GM18519 (cell line): Measurements from ENCODE around the gene FOXP2.
"Not testable (repeated sequence)": the region's sequence is repeated elsewhere in the genome, so short reads cannot be mapped to it uniquely, and the experiment has no call there.

Source experiments
- ATAC-seq: cut with Tn5 transposase; IDR thresholded peaks from one replicate; pipeline ENCODE4 v1.9.1; 2021; ENCODE audit warnings: mild to moderate bottlenecking, moderate library complexity; ENCODE audit not compliant: unreplicated experiment, low FRiP score

Gene FOXP2

DNA sequence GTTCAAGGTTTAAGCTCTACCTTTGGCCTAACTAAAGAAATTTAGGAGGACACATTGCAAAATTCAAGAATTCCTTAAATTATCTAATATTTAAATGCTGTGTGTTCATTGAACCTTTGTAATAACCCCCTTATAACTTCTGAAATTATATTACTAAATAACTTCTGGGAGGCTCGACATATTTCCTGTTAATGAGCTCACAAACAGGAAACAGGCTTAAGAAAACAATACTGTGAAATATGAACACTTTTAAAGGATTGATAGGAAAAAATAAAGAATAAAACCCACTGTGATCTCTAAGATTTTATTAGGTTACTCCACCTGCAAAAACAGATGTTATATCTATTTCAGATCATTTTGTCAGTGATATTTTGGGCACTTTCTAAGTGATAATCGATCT lies 74.1 kb downstream of the FOXP2 start:
- ATAC-seq: no peak

DNA sequence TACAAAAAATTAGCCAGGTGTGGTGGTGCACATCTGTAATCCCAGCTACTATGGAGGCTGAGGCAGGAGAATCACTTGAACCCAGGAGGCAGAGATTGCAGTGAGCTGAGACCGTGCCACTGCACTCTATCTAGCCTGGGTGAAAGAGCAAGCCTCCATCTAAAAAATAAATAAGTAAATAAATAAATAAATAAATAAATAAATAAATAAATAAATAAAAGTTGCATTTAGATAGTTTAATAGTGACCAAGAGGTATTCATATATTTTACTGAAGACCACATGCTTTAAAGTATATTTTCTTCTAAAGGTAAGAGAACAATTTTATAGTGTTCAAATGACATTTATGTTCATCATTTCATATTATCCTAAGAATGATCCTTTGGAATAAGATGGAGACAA lies 82.9 kb downstream of the FOXP2 start:
- not testable (repeated sequence) for ATAC-seq

DNA sequence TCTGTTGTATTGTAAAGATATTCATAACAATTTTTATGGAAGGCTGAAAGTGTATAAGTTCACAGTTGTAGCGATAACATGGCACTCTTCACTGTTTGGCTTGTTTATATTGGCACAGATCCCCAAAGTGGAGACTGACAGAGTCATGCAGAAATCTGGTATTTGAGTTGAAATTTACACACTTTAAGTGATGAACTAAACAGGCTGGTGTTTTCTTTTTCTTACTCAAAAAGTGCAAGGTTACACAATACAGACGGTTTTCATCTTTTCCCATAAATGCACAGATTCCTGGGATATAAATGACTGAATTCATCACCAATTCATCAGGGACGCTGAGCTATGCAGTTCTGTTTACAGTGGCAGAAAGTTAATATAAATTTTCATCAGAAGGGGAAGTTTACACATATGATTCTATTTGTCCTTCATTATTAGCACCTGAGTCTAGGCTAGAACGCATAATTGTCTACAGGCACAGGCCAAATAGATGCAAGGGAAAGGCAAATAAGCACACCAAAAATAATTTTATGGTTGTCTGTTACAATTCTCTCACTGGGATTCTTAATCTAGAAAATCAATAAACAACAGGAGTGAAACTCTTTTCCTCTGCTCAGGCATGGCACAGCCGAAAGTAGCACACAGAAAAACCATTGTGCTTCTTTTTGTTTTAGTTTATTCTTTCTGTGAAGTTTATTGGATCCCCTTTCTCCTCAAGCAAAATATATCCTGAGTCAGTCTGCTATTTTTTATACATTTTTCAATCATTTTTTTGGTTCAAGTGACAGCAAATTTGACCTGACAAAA lies 88.0 kb downstream of the FOXP2 start:
- no peak for ATAC-seq

DNA sequence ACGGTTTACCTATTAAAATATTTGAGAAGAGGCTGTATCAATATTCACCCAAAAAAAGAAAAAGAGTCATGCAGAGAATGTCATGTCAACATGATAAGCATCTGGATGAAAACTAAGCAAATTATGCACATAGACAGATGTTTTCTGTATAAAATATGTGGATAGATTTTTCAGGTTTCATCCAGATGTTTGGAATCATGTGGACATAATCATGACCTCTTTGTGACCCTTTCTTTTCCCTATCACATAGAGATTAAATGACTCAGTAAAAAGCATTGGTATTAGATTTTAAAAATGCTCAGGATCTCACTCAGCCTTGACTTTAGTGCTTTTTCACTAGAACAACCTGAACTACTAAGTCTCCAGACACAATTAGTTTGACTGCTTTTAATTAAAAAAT lies 90.0 kb downstream of the FOXP2 start:
- no peak for ATAC-seq

DNA sequence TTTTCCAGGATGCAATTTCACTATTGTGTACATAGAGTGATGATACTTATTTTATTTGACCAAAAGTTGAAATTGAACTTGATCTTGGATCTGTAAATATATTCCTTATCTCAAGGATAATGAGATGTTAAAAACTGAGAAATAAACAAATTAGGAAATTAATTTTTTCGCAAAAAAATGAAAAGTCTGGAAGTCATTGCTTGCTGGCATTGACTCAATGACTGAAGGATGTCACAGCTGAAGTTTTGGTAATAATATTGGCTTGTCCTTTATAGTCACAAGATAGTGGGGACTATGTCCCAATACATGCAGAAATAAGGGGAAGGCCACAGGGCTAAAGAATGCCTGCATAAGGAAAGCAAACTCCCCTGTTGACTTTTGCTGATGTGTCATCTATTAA lies 92.8 kb downstream of the FOXP2 start:
- no peak for ATAC-seq

DNA sequence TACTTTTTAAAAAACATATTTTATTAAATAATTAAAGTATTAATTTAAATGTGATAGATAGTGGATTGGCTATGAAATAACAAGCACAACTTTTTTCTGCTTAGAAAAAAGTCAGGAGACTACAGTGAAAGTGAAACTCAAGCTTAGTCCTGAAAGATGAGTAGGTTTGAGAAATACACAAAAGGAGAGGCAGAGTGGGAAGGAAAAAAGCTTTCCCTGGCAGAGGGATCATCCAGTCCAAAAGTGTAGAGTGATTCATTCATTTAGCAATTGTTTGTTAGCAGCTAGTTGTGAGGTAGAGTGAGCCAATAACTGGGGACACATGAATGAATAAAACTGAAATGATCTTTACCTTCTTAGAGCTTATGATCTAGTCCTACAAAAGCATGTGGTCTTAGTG lies 93.5 kb downstream of the FOXP2 start:
- ATAC-seq: no peak

- not testable (repeated sequence) for ATAC-seq
Observed at GRCh38 chr7:114510824-114511223, 96.2 kb downstream of the FOXP2 start.

DNA sequence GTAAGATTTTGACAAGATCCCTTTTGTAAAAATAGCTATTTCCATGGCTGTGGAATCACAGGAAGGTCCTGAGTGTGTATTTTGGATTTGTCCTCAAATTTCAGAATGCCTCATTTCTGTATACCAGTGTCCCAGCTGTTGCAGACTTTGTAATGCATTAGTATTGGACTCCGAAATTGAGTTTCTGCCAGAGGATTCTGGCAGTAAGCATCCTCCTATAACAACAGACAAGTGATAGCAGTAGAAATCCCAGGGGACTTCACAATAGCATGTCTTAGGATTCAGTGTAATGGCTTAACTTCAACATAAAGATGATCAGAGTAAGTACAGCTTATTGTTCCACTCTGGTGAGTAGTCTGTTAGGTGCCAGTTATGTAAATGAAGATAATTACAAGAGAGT lies 104.6 kb downstream of the FOXP2 start:
- ATAC-seq: no peak

DNA sequence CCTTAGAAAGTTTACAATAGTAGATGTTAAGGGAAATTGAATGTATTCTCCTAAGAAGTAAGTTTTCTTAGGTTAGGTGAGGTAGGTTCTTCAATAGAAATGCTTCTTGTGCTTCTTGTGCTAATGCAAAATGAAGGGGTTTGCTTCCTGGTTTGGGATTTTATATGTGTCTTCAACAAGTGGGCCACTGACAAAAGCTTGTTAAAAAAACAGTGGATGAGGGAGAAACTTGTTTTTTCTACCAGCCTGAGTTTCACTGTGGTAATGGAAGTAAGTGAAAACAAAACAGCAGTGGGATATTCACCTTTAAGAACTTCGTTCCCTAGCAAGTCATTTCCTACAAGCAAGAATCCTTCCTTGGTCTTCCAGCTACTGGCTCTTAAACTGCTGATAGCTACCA lies 107.5 kb downstream of the FOXP2 start:
- ATAC-seq: no peak

- no peak for ATAC-seq
Observed at GRCh38 chr7:114527589-114527988, 113.0 kb downstream of the FOXP2 start.

- ATAC-seq: no peak
Observed at GRCh38 chr7:114530057-114530611, 115.5 kb downstream of the FOXP2 start.

GRCh38 chr7:114531326-114531725 lies 116.7 kb downstream of the FOXP2 start:
- ATAC-seq: no peak

DNA sequence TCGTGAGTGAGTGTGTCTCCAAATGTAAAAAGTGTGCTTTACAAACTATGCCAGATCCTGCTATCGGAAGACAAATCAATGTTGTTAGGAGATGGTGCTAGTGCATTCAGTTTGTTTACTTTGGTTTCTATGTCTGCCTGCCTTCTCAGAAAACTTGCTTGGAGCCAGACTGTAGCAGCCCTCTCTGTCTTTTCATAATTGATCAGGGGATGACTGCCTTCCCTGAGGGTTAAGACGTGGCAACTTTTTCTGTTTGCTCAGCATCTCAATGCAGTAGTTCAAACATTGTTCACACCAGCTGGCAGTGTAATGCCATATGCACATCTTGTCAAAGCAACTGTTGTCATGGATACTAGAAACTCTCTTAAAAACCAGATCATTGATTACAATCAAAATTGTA lies 118.5 kb downstream of the FOXP2 start:
- no peak for ATAC-seq

GRCh38 chr7:114534953-114535352 lies 120.3 kb downstream of the FOXP2 start:
- ATAC-seq: no peak

- no peak for ATAC-seq
Observed at GRCh38 chr7:114539575-114539974, 125.0 kb downstream of the FOXP2 start.

GRCh38 chr7:114540291-114540690 lies 125.7 kb downstream of the FOXP2 start:
- no peak for ATAC-seq

GRCh38 chr7:114547346-114547745 lies 132.7 kb downstream of the FOXP2 start:
- ATAC-seq: not testable (repeated sequence)

- no peak for ATAC-seq
Observed at GRCh38 chr7:114548081-114548980, 133.7 kb downstream of the FOXP2 start.

DNA sequence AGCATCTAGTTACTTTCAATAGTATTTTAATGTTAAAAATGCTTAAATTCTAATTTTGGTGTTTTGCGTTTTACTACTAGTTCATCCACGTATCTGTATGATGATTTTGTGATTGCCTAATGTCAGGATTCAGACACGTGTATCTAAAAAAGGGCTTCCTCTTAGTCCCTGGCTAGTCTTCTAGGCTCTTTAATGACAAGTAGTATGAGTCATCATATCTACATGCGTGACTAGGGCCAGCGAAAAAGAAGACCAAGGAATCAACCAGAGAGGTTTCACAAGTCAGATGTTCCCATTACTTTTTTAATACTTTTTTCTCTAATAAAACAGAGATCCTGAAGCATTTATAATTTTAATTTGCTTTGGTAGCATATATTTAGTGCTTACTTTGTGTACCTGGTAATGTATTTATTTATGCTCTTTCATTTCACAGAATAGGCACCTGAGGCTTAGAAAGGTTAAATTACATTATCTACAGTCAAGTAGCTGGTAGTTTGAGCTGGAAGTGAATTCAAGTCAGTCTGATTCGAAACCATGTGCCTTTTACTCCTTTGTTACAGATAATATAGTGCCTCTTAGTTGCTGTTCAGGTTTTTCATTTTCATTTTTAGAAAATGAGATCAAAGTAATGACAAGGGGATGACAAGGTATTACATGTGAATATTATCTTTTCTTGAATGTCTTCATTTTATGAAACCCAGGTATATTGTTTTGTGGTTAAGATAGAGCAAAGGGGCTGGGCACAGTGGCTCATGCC lies 140.3 kb downstream of the FOXP2 start:
- ATAC-seq: peak; percentile 60

GRCh38 chr7:114567416-114567815 lies 152.8 kb downstream of the FOXP2 start:
- no peak for ATAC-seq

GRCh38 chr7:114569220-114569619 lies 154.6 kb downstream of the FOXP2 start:
- ATAC-seq: no peak
